Muscle of leg (tissue), 11 donors: ENCODE results near the gene AVPI1. TPM values are rescaled to one million over a fixed set of nuclear protein-coding genes. Genes with fewer than 3 reads are reported as not detected.
"Not testable (repeated sequence)": the region's sequence is repeated elsewhere in the genome, so short reads cannot be mapped to it uniquely, and the experiment has no call there.

ENCODE experiments used
- DNase-seq: peaks from one replicate; pipeline ENCODE4 v3.0.0; 2013
- H3K27ac ChIP-seq: one replicate; pipeline ENCODE4 v1.5.1; 2013; ENCODE audit warnings: mild to moderate bottlenecking, low read length, control low read depth
- H3K27me3 ChIP-seq: one replicate; pipeline ENCODE4 v1.6.1; 2013; ENCODE audit warnings: low read length; ENCODE audit not compliant: control insufficient read depth, insufficient read depth
- H3K36me3 ChIP-seq: one replicate; pipeline ENCODE4 v1.6.1; 2013; ENCODE audit warnings: low read length; ENCODE audit not compliant: control insufficient read depth, insufficient read depth
- H3K4me1 ChIP-seq: one replicate; pipeline ENCODE4 v1.6.1; 2013; ENCODE audit warnings: low read length; ENCODE audit not compliant: control insufficient read depth, insufficient read depth
- H3K4me3 ChIP-seq: one replicate; pipeline ENCODE4 v1.5.1; 2013; ENCODE audit warnings: low read length, control low read depth
- H3K9me3 ChIP-seq: replicated peaks from 2 replicates; pipeline ENCODE4 v1.6.1; 2013; ENCODE audit warnings: low read depth, low read length; ENCODE audit not compliant: control insufficient read depth
- WGBS: methylation state at CpG from one replicate; pipeline ENCODE4 v1.1.5; 2013; ENCODE audit warnings: missing lambda C conversion rate; ENCODE audit not compliant: insufficient coverage; 5-methylcytosine and 5-hydroxymethylcytosine counted together
- polyA plus RNA-seq, 8 donors: library from polyadenylated mRNA; unstranded; fragments of 120-200 nt; gene quantifications; one replicate each; pipeline versions ENCODE4 v1.2.1 to v1.2.3, GENCODE V29; 2013; ENCODE audit warnings: inconsistent platforms in 1 of 8, low replicate concordance in 1 of 8; ENCODE audit not compliant: insufficient read length in 8 of 8, insufficient read depth in 1 of 8
- total RNA-seq: library from RNA; stranded (reverse); fragments of 120-200 nt; gene quantifications from one replicate; pipeline ENCODE4 v1.2.4, GENCODE V29; 2013

Gene AVPI1
- total and polyA plus RNA-seq, 9 donors: 3.2 to 10.2 (median 6.0) TPM

- Histone ChIP-seq H3K4me3 (no peak overlapping the region), H3K9me3 (no peaks in the 10 kb centered on the region), H3K27ac (no peak overlapping the region), H3K4me1 (no peaks in the 10 kb centered on the region), H3K27me3 (no peaks in the 10 kb centered on the region), H3K36me3 (peaks cover 29% of the 10 kb centered on the region)
- no peak for DNase-seq
- WGBS: no CpG with 5 or more reads among the region's 1 CpG
These were observed 22.7 kb downstream of the AVPI1 start for GRCh38 chr10:97664282-97664850.

DNA sequence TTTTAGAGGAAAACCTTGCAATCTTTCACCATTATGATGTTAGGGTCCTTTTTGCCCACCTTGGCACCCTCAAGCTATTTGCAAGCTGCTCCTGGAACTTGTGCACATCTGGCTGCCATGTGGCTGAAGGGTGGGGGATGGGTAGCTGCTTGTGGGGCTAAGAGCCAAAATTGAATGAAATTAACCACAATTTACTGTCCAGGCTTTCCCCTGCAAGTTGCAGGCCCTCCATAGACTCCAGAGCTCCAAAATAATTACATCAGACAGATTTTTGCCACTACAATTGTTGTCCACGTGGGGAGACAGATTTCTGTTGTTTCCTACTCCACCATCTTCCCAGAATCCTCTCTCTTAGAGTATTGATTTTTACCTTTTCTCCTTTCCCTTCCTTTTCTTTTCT lies 27.5 kb downstream of the AVPI1 start:
- no peaks in the 10 kb centered on the region for H3K4me1 ChIP-seq
- H3K4me3 ChIP-seq: no peak overlapping the region
- no peak overlapping the region for H3K27ac ChIP-seq
- no peaks in the 10 kb centered on the region for H3K9me3 ChIP-seq
- H3K27me3 ChIP-seq: no peaks in the 10 kb centered on the region
- WGBS: no CpG with 5 or more reads among the region's 1 CpG
- peaks cover 19% of the 10 kb centered on the region for H3K36me3 ChIP-seq
- no peak for DNase-seq

DNA sequence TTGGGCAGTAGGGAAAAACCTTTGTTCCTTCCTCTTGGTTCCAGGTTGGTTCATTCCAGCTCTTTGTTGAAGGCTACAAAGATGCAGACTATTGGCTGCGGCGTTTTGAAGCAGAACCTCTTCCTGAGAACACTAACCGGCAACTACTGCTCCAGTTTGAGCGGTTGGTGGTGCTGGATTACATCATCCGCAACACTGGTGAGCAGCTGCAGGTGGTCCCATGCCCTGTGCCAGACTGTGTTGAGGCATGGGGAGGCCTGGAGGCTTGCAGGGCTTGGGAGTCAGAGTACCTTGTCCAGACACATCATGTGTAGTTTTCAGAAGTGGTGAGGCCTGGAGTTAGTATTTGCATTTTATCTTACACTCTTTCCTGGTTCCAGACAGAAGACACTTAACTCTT lies 30.3 kb downstream of the AVPI1 start:
- Histone ChIP-seq H3K27me3 (no peaks in the 10 kb centered on the region), H3K9me3 (no peaks in the 10 kb centered on the region), H3K27ac (no peak overlapping the region), H3K4me1 (no peaks in the 10 kb centered on the region), H3K4me3 (no peak overlapping the region), H3K36me3 (peaks cover 31% of the 10 kb centered on the region)
- 100% methylated on average over 3 of the region's 5 CpGs for WGBS
- no peak for DNase-seq

GRCh38 chr10:97651773-97652172 lies 35.3 kb downstream of the AVPI1 start:
- DNase-seq: no peak
- no peak overlapping the region for H3K27ac ChIP-seq

GRCh38 chr10:97650726-97651125 lies 36.3 kb downstream of the AVPI1 start:
- H3K9me3 ChIP-seq: no peaks in the 10 kb centered on the region
- H3K36me3 ChIP-seq: peaks cover 31% of the 10 kb centered on the region
- 69% methylated on average over 2 of the region's 3 CpGs for WGBS
- H3K4me1 ChIP-seq: no peaks in the 10 kb centered on the region
- no peak overlapping the region for H3K4me3 ChIP-seq
- H3K27ac ChIP-seq: no peak overlapping the region
- no peaks in the 10 kb centered on the region for H3K27me3 ChIP-seq
- DNase-seq: peak; percentile 48

More at GRCh38 chr10:97651773-97652172, 35.3 kb downstream of the AVPI1 start:
- 100% methylated on average over 2 of the region's 3 CpGs for WGBS
- H3K9me3 ChIP-seq: no peaks in the 10 kb centered on the region
- no peaks in the 10 kb centered on the region for H3K4me1 ChIP-seq
- no peak overlapping the region for H3K4me3 ChIP-seq
- H3K36me3 ChIP-seq: peaks cover 41% of the 10 kb centered on the region
- H3K27me3 ChIP-seq: no peaks in the 10 kb centered on the region

DNA sequence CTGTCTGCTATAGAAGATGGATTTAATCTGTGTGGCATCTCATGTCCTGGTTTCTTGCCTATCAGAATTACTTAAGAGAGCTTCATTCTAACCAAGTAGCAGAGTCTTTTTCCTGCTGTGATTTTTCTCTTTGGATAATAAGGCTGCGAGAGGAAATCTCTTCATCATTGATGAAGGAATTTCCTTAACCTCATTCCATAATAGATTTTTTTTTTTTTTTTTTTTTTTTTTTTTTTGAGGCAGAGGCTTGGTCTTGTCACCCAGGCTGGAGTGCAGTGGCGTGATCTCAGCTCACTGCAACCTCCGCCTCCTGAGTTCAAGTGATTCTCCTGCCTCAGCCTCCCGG lies 37.7 kb downstream of the AVPI1 start:
- not testable (repeated sequence) for H3K27me3 ChIP-seq, H3K4me3 ChIP-seq, H3K27ac ChIP-seq, H3K9me3 ChIP-seq, H3K4me1 ChIP-seq, DNase-seq
- H3K36me3 ChIP-seq: peaks cover 38% of the 10 kb centered on the region
- whole genome bisulfite sequencing: no CpG with 5 or more reads among the region's 4 CpGs

GRCh38 chr10:97648562-97649404 lies 38.3 kb downstream of the AVPI1 start:
- no peaks in the 10 kb centered on the region for H3K4me1 ChIP-seq
- peaks cover 37% of the 10 kb centered on the region for H3K36me3 ChIP-seq
- H3K4me3 ChIP-seq: no peak overlapping the region
- peak; percentile 75 for DNase-seq
- H3K27ac ChIP-seq: peak overlapping the region; percentile 0
- 88% methylated on average over 3 of the region's 5 CpGs for WGBS
- H3K9me3 ChIP-seq: no peaks in the 10 kb centered on the region
- no peaks in the 10 kb centered on the region for H3K27me3 ChIP-seq

- Histone ChIP-seq H3K36me3 (peaks cover 32% of the 10 kb centered on the region), H3K27ac (no peak overlapping the region), H3K9me3 (no peaks in the 10 kb centered on the region), H3K4me3 (no peak overlapping the region), H3K4me1 (no peaks in the 10 kb centered on the region), H3K27me3 (no peaks in the 10 kb centered on the region)
- whole genome bisulfite sequencing: 67% methylated on average over 1 of the region's 1 CpG
- no peak for DNase-seq
These were observed 39.5 kb downstream of the AVPI1 start for GRCh38 chr10:97647556-97647955.

DNA sequence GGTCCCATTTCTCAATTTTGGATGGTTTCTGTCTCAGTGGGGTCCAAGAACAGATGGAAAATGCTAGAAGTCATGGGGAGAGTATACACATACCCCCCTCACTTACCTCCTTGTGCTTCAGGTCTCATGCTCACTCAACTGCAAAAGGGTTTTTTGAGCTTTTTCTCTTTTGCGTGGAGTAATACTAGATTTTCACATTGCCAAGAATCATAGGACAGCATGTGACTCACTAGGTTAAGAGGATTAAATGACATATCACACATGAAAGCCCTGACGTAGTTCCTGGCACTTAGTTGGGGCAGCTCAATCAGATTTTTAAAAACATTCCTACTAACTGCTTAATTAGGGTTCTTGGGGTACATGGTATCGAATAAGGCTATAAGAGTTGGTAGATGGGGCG lies 42.1 kb downstream of the AVPI1 start:
- no CpG with 5 or more reads among the region's 4 CpGs for WGBS
- Histone ChIP-seq H3K9me3 (no peaks in the 10 kb centered on the region), H3K27ac (no peak overlapping the region), H3K27me3 (no peaks in the 10 kb centered on the region), H3K36me3 (peaks cover 12% of the 10 kb centered on the region), H3K4me1 (peaks cover 11% of the 10 kb centered on the region), H3K4me3 (no peak overlapping the region)
- no peak for DNase-seq

- H3K27ac ChIP-seq: no peak overlapping the region
- no peak for DNase-seq
- H3K36me3 ChIP-seq: peaks cover 12% of the 10 kb centered on the region
- H3K27me3 ChIP-seq: no peaks in the 10 kb centered on the region
- H3K4me3 ChIP-seq: no peak overlapping the region
- no CpG with 5 or more reads among the region's 4 CpGs for WGBS
- no peaks in the 10 kb centered on the region for H3K9me3 ChIP-seq
- peaks cover 11% of the 10 kb centered on the region for H3K4me1 ChIP-seq
These were observed 43.5 kb downstream of the AVPI1 start for GRCh38 chr10:97643441-97643985.
